ENCODE measurements around the gene INTS6.

GRCh38 chr13:51452361-51453206 lies at the start of gene INTS6:
- TF ChIP-seq, protein P1, sequence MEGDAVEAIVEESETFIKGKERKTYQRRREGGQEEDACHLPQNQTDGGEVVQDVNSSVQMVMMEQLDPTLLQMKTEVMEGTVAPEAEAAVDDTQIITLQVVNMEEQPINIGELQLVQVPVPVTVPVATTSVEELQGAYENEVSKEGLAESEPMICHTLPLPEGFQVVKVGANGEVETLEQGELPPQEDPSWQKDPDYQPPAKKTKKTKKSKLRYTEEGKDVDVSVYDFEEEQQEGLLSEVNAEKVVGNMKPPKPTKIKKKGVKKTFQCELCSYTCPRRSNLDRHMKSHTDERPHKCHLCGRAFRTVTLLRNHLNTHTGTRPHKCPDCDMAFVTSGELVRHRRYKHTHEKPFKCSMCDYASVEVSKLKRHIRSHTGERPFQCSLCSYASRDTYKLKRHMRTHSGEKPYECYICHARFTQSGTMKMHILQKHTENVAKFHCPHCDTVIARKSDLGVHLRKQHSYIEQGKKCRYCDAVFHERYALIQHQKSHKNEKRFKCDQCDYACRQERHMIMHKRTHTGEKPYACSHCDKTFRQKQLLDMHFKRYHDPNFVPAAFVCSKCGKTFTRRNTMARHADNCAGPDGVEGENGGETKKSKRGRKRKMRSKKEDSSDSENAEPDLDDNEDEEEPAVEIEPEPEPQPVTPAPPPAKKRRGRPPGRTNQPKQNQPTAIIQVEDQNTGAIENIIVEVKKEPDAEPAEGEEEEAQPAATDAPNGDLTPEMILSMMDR (IDR thresholded peaks at IDR 0.05; ENCODE audit: low read depth, low read length, poor library complexity, severe bottlenecking): no peak
- no peak for TF ChIP-seq EZH2phosphoT487 (IDR thresholded peaks at IDR 0.05; ENCODE audit: borderline replicate concordance, low read length)
